ENCODE data around the gene MARS1. TPM values are rescaled to one million over a fixed set of nuclear protein-coding genes. Genes with fewer than 3 reads are reported as not detected.
"Not testable (repeated sequence)": the region's sequence is repeated elsewhere in the genome, so short reads cannot be mapped to it uniquely, and the experiment has no call there.

Gene MARS1
- polyA plus RNA-seq, 3 donors from 2014 or later: 100 to 158 (median 114) TPM

DNA sequence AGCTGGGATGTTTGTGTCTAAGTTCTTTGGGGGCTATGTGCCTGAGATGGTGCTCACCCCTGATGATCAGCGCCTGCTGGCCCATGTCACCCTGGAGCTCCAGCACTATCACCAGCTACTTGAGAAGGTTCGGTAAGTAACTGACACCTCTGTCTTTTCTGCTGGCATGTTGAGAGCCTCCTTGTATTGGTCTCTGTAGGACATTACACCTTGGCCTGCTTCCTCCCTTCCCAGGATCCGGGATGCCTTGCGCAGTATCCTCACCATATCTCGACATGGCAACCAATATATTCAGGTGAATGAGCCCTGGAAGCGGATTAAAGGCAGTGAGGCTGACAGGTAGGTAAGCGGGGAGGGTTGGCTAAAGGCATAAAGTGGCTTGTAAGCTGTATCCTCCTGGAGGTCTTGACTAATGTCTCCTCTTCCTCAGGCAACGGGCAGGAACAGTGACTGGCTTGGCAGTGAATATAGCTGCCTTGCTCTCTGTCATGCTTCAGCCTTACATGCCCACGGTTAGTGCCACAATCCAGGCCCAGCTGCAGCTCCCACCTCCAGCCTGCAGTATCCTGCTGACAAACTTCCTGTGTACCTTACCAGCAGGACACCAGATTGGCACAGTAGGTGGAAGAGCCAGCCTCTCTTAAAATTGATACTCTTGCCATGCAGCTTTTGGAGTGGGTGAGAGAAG is 27.0 kb downstream of the MARS1 start:
- Mint-ChIP-seq H3K4me3 (no peak overlapping the region), H3K36me3 (peaks cover 12 to 63% (median 30%) of the 10 kb centered on the region in 3 donors), H3K9me3 (no peaks in the 10 kb centered on the region), H3K27ac (peak overlapping the region in 3 of 6 donors; percentile 34 to 68 (median 57)), H3K4me1 (peaks cover 22 to 36% of the 10 kb centered on the region in 2 donors), H3K27me3 (ENCODE audit: low read depth in 3 of 3) (peaks cover 4 to 11% (median 8%) of the 10 kb centered on the region in 3 donors)
- no peak for DNase-seq

DNA sequence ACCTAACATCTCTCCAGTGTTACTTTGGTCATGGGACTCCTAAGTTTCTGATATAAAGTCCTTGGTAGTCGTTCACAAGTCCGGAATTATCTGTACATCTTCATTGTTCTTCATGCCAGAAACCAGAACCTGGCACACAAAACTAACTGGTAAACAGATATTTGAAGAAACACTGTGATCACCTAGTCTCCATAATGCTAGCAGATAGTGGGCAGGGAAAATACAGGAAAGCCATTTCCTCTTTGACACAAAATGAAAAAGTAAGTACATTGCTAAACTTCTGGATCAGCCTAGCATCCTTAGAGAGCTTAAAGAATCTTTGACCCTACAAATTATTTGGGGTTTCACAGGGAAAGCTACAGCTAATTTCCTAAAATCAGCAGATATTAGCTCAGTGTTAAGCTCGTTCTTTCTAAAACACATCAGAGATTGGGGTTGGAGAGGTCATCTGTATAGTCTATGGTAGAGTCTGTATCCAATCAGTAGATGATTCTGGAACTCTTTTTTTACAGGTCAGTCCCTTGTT is 27.6 kb downstream of the MARS1 start:
- Mint-ChIP-seq H3K4me3 (no peak overlapping the region), H3K27ac (peak overlapping the region in 3 of 6 donors; percentile 34 to 68 (median 57)), H3K27me3 (ENCODE audit: low read depth in 3 of 3) (peaks cover 9 to 17% (median 15%) of the 10 kb centered on the region in 3 donors), H3K36me3 (peaks cover 12 to 63% (median 30%) of the 10 kb centered on the region in 3 donors), H3K9me3 (no peaks in the 10 kb centered on the region), H3K4me1 (peaks cover 27 to 36% of the 10 kb centered on the region in 2 donors)
- no peak for DNase-seq

DNA sequence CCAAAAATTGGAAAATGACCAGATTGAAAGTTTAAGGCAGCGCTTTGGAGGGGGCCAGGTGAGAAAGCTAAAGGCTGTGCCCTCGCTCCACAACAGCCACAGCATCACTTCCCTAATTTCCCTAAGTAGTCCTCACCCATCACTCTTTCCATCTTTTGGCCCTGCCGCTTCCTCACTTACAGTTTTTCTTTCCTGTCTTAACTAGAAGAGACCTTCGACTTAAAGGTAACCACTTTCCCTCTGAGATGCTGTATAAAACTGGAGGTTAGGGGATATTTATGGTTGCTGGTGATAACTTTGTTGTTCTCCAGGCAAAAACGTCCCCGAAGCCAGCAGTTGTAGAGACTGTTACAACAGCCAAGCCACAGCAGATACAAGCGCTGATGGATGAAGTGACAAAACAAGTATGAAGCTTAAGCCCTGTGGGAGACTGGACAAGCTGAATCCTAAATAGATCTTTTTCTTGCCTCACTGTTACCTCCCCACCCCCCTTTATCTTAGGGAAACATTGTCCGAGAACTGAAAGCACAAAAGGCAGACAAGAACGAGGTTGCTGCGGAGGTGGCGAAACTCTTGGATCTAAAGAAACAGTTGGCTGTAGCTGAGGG is 28.2 kb downstream of the MARS1 start:
- H3K27ac Mint-ChIP-seq: peak overlapping the region; percentile 1 to 99 (median 62)
- no peak overlapping the region for H3K4me3 Mint-ChIP-seq
- no peaks in the 10 kb centered on the region for H3K9me3 Mint-ChIP-seq
- peaks cover 12 to 63% (median 30%) of the 10 kb centered on the region in 3 donors for H3K36me3 Mint-ChIP-seq
- peaks cover 30 to 38% of the 10 kb centered on the region in 2 donors for H3K4me1 Mint-ChIP-seq
- DNase-seq: no peak
- H3K27me3 Mint-ChIP-seq (ENCODE audit: low read depth in 3 of 3): peaks cover 15 to 23% (median 20%) of the 10 kb centered on the region in 3 donors

DNA sequence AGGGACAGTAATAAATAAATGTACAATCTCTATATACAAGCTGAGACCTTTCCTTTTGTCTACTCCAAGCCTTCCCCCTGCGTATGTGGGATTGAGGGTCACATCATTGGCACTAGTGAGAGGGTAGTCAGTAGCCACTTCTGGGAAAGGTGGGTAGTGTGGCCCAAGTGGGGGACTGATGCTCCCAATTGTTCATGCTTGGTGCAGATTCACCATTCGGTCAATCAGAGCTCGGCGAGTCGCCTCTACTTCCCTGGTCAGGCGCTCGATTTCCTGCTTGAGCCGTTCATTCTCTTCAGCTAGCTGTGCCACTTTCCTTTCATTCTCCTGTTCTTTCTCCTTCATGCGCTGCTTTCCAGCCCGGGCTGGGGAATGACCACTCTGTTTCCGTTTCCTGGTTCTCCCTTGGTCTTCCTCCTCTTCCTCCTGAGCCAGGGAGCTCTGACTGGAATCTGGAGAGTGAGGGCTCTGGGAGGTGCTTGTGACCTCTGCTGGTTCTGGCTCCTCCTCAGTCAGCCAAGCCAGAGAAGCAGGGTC is 28.8 kb downstream of the MARS1 start:
- Mint-ChIP-seq H3K36me3 (peaks cover 12 to 61% (median 29%) of the 10 kb centered on the region in 3 donors), H3K9me3 (no peaks in the 10 kb centered on the region), H3K27ac (peak overlapping the region in 5 of 6 donors; percentile 8 to 99 (median 70)), H3K4me3 (no peak overlapping the region), H3K27me3 (ENCODE audit: low read depth in 3 of 3) (peaks cover 19 to 27% (median 27%) of the 10 kb centered on the region in 3 donors), H3K4me1 (peaks cover 36 to 43% of the 10 kb centered on the region in 2 donors)
- no peak for DNase-seq

DNA sequence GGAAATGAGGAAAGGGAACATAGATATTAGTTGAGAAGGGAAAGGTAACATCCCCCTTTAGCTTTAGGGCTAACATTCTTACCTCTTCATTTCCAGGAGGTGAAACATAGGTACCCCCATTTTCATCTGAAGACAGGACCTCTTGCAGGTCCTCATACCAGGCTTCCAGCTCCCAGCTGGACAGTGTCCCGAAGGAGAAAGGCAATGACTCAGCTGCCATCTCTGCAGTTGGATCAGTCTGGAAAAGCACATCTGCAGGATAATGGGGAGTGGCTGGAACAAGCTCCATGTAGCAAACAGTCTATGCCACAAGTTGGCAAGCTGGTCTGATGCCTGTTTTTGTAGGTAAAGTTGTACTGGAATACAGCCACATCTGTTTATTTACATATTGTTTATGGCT is 29.3 kb downstream of the MARS1 start:
- H3K36me3 Mint-ChIP-seq: peaks cover 11 to 55% (median 24%) of the 10 kb centered on the region in 3 donors
- H3K27ac Mint-ChIP-seq: peak overlapping the region in 5 of 6 donors; percentile 53 to 99 (median 72)
- H3K27me3 Mint-ChIP-seq (ENCODE audit: low read depth in 3 of 3): peaks cover 24 to 32% (median 32%) of the 10 kb centered on the region in 3 donors
- DNase-seq: no peak
- peaks cover 41 to 43% of the 10 kb centered on the region in 2 donors for H3K4me1 Mint-ChIP-seq
- no peaks in the 10 kb centered on the region for H3K9me3 Mint-ChIP-seq
- H3K4me3 Mint-ChIP-seq: peak overlapping the region in 1 of 5 donors; percentile 33

DNA sequence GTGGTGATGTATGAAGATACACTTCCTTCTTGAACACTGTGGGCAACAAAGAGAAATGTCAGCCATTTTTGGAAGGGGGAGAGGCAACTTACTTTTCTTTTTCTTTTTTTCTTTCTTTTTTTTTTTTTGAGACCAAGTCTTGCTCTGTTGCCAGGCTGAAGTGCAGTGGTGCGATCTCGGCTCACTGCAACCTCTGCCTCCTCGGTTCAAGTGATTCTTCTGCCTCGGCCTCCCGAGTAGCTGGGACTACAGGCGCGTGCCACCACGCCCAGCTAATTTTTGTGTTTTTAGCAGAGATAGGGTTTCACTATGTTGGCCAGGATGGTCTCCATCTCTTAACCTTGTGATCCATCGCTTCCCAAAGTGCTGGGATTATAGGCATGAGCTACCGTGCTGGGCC is 29.9 kb downstream of the MARS1 start:
- Mint-ChIP-seq H3K27ac (peak overlapping the region; percentile 39 to 99 (median 86)), H3K36me3 (peaks cover 8 to 50% (median 19%) of the 10 kb centered on the region in 3 donors), H3K4me1 (peaks cover 40 to 43% of the 10 kb centered on the region in 2 donors)

DNA sequence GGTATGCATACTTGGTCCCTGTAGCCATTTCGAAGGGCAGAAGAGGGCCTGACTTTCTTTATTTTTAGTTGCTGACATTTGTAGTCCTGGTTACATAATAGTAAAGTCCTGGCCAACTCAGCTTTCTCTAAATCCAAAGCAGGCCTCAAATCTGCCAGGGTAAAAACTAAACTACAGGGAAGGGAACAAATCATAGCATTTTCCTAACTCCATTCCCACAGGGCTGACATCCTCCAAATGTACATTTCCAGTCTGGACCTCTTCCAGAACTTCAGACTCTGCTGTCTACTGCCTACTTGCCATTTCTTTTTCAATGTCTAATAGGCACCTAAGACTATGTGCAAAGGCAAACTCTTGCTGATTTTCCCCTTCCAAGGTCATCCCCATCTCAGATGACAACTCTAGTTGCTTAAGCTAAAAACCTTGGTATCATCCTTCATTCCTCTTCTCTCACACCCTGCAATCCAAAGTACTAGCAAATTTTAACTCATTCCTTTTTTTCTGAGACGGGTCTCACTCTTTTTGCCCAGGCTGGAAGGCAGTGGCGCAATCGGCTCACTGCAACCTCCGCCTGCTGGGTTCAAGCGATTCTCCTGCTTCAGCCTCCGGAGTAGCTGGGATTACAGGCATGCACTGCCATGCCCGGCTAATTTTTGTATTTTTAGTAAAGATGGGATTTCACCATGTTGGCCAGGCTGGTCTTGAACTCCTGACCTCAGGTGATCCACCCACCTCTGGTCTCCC is 30.5 kb downstream of the MARS1 start:
- Mint-ChIP-seq H3K9me3 (no peaks in the 10 kb centered on the region), H3K27ac (peak overlapping the region; percentile 99 to 100 (median 100)), H3K4me3 (peak overlapping the region; percentile 56 to 99 (median 98)), H3K4me1 (peaks cover 45 to 46% of the 10 kb centered on the region in 2 donors), H3K27me3 (ENCODE audit: low read depth in 3 of 3) (peaks cover 30 to 39% (median 38%) of the 10 kb centered on the region in 3 donors), H3K36me3 (peaks cover 8 to 44% (median 13%) of the 10 kb centered on the region in 3 donors)
- DNase-seq: no peak

More for the DNA sequence above, 29.9 kb downstream of the MARS1 start:
- DNase-seq, H3K9me3 Mint-ChIP-seq: not testable (repeated sequence)
- H3K27me3 Mint-ChIP-seq (ENCODE audit: low read depth in 3 of 3): peaks cover 27 to 35% (median 35%) of the 10 kb centered on the region in 3 donors
- peak overlapping the region in 2 of 5 donors; percentile 33 to 38 for H3K4me3 Mint-ChIP-seq

DNA sequence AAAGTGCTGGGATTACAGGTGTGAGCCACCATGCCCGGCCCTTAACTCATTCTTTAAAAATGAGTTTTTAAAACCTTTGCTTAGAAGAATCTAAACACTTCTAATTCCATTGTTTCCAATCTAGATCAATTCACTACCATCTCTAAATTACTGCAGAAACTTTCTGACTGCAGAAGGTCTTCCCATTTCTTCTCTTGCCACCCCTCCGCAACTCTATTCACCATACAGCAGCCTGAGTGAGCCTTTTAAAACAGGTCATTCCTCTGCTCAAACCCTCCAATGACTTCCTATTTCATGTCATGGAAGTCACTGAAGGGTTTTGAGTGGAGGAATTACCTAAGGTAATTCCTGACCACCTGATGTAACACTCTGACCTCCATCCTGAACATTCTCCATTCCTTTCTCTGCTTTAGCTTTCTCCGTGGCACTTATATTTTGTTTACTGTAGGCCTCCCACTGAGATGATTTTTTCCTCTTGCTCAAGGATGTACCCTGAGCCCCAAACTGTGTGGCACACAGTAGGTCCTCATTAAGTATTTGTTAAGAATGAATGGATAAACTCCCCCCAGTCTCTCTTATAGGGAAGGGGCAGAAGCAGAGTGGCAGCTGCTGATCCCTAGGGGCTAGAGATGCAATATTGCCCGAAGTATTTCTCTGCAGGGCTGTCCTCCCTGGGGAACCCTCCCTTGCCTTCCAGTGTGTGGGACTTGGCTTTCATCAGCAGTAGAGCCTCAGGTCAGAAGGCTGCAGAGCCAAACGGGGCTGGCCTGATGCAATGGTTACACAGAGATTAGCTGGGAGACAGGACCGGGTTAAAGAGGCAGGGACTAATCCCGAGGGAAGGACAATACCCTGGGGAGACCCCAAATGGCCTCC is 31.3 kb downstream of the MARS1 start:
- peaks cover 53 to 54% of the 10 kb centered on the region in 2 donors for H3K4me1 Mint-ChIP-seq
- DNase-seq: peak in 1 of 3 donors; percentile 15
- H3K27me3 Mint-ChIP-seq (ENCODE audit: low read depth in 3 of 3): peaks cover 35 to 42% (median 42%) of the 10 kb centered on the region in 3 donors
- H3K9me3 Mint-ChIP-seq: no peaks in the 10 kb centered on the region
- H3K4me3 Mint-ChIP-seq: peak overlapping the region; percentile 97 to 99 (median 98)
- peak overlapping the region; percentile 99 to 100 (median 100) for H3K27ac Mint-ChIP-seq
- H3K36me3 Mint-ChIP-seq: peaks cover 8 to 41% (median 12%) of the 10 kb centered on the region in 3 donors

DNA sequence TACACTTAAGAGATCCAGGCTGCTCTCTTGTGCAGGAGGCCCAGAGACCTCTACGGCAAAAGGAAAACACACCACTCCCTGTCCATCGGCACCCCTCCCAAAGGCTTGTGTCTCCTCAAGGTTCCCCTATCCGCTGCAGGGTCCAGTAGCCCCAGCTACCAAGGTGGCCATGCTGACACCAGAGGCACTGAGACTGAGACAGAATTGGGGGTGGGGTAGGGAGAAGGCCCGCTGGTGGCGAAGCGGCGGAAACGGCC is 31.9 kb downstream of the MARS1 start:
- H3K27ac Mint-ChIP-seq: peak overlapping the region; percentile 99 to 100 (median 100)
- peaks cover 36 to 42% (median 42%) of the 10 kb centered on the region in 3 donors for H3K27me3 Mint-ChIP-seq (ENCODE audit: low read depth in 3 of 3)
- no peak for DNase-seq
- peaks cover 58 to 59% of the 10 kb centered on the region in 2 donors for H3K4me1 Mint-ChIP-seq
- no peaks in the 10 kb centered on the region for H3K9me3 Mint-ChIP-seq
- peak overlapping the region; percentile 97 to 99 (median 98) for H3K4me3 Mint-ChIP-seq
- peaks cover 8 to 36% (median 16%) of the 10 kb centered on the region in 3 donors for H3K36me3 Mint-ChIP-seq

DNA sequence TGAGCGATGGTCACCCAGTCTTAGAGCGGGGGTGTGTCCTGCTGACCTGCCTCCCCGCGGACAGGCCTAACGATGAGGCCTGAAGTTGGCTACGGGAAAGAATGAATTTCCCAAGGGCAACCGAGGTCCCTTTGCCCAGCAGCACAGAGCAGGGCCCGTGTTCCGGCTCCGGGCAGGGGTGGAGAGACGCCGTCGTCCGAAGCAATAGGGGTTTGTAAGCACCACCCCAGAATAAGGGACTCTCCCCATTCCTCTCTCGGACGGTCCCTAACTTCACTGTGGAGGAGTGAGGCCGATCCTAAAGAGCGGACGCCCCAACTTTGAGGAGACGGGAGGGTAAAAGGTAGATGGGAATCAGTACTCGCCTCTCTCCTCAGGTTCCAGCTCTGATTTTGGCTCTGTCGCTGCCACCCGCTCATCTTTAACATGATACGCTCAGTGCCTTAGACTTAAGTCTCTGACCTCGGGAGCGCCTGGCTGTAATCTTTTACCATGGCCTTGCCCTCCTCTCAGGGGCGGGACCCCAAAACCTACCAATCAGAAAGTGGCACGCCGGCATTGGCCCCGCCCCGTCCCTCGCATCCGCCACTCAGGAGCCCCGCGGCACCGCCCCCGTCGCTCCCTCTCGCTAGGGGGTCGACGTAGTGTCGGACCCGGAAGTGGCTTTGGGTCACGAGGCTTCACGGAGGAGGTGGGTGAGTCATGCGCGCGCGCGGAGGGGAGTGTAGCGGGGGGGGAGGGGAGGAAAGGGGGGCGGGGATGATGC is 32.4 kb downstream of the MARS1 start, which contains the start of gene DDIT3:
Gene DDIT3 (minus strand): TSS at position 462 of the 766 bp plus-strand sequence. CDS start 3,108 bp downstream, outside the sequence.
- H3K9me3 Mint-ChIP-seq: no peaks in the 10 kb centered on the region
- H3K27ac Mint-ChIP-seq: peak within 1 kb of the TSS; percentile 99 to 100 (median 100)
- H3K36me3 Mint-ChIP-seq: peaks cover 8 to 31% (median 16%) of the 10 kb centered on the region in 3 donors

DNA sequence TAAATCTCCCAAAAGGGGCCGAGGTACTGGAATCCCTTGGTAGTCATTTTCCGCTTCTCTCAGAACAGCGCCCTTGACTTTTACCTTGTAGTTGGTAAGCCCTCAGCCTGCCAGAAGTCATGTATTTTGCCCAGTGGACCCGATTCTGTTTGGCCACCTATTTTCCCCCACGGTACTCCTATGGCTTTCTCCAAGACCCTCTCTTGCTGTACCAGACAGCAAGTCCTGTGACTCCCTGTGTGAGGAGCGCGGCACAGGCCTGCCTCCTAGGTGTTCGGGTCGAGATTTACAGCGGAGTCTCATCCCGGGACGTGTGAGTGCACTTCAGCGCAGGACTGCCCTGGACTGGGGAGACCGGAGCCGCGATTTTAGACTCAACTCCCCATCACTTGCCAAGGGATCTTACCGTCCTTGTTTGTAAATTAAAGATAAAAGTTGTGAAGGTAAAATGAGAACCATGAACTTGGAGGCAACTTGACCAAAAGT is 33.7 kb downstream of the MARS1 start:
- Mint-ChIP-seq H3K4me3 (peak overlapping the region; percentile 97 to 99 (median 98)), H3K36me3 (peaks cover under 1 to 19% (median 12%) of the 10 kb centered on the region in 3 donors), H3K27me3 (ENCODE audit: low read depth in 3 of 3) (peaks cover 36 to 42% (median 42%) of the 10 kb centered on the region in 3 donors), H3K4me1 (peaks cover 59% of the 10 kb centered on the region in 2 donors), H3K27ac (peak overlapping the region; percentile 99 to 100 (median 100)), H3K9me3 (no peaks in the 10 kb centered on the region)
- no peak for DNase-seq

More for the DNA sequence above, 32.4 kb downstream of the MARS1 start, which contains the start of gene DDIT3:
- H3K4me1 Mint-ChIP-seq: peaks cover 59% of the 10 kb centered on the region in 2 donors
- DNase-seq: peak; percentile 100
- H3K4me3 Mint-ChIP-seq: peak within 1 kb of the TSS; percentile 97 to 99 (median 98)
- peaks cover 36 to 42% (median 42%) of the 10 kb centered on the region in 3 donors for H3K27me3 Mint-ChIP-seq (ENCODE audit: low read depth in 3 of 3)
